HPDE6-E6E7 (cell line): Measurements from ENCODE around the gene MTHFD1L.
A peak's percentile ranks its signal among the peaks of the same experiment; 100 is the strongest.
"Not testable (repeated sequence)": the region's sequence is repeated elsewhere in the genome, so short reads cannot be mapped to it uniquely, and the experiment has no call there.

Source experiments
- DNase-seq: peaks from one replicate; pipeline ENCODE4 v3.0.0; 2011; ENCODE audit warnings: missing footprints; ENCODE audit errors: extremely low spot score

MTHFD1L gene

DNA sequence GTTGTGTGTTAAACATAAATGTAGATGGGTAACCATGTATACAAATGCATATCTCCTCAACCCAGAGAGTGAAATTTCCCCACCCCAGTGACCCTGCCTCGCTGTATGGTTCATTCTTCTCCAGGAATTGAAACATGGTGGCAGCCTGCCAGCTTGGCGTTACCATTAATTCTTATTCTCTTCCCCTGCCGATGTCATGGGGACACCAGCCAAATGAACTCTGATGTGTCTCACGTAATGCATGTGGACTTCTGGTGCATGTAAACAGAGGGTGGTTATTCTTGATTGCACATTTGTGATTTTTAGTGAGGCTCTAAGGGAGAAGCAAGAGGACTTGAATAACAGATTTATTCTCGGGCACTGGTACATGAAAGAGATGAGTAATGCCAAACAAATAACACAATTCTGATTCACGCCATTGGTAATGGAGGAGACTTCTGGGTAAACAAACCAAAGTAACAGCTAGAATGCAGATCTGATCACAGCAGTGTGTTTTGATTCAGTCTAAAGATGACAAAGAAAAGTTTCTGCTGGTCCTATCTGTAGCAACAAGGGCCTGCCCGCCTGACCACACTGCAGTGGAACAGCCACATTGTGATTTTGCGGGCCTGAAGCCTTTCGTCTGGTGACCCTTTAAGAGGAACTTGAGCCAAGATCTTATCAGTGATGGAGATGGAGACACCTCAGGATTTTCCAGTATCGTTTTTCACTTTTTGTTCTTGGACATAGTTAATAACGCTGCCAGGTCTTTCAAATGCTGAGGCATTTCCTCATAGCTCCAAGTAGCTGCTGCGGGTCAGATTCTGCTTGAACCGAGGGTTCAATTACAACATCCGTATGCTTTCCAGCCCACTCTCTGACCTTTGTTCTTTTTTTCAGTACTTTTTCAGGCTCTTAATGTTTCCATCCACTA, 202.4 kb downstream of the MTHFD1L start:
- peak; percentile 60 for DNase-seq

DNA sequence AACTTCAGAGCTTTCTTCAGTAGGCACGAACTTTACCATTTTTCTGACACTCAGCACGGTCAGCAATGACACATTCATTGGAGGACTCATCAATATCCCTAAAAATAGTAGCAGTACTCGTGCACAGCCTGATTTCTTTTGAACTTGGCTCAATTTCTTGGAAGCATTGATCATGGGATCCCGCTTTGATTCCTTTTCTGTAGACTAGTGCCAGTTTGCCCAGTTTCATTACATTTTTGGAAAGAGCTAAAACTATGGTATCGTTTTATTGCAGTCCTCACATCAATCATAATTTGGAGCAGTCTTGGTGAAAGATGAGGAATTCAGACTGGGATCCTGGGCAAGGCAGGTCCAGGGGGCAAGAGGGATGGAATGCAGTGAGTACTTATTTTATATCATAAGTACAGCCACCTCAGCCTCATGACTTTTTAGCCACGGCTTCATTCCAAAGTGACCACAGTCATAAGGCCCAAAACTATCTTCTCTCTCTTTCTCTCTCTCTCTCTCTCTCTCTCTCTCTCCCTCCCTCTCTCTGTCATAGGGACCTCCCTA, 203.3 kb downstream of the MTHFD1L start:
- DNase-seq = no peak

DNA sequence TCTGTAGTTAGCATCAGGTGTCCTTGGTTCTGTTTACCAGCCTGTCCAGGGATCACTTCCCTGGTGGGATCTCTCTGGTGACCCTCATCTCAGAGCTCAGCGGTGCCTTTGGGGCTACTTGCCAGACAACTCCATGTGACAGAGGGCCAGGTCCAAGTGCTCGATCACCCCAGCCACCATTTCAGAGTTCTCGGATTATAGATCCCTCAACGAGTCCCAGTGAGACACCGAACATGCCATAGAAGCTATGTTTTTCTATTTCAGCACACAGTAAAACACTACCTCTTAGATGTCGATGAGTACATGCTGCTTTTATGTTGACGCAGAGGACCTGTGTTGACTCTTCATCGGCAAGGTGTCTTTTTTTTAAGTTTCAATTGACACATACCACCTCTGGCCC, 204.1 kb downstream of the MTHFD1L start:
- DNase-seq = no peak

DNA sequence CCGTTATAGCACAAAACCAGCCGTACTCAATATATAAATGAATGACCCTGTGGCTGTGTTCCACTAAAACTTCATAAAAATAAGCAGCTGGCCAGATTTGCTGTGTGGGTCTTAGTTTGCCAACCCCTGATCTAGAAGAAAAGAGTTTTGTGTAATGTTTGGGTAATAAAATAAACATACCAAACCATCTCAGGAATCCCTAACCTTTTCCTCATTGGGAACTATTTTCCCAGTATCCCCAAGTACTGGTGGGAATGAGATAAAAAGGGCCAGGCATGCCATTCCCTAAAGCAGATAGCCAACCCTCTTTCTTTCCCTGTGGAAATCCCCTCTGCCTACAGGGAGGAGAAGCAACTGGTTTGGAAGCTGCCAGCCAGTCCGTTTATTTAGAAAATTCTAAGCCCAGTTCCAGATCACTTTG, 205.1 kb downstream of the MTHFD1L start:
- DNase-seq = no peak

GRCh38 chr6:151071295-151071694, 205.8 kb downstream of the MTHFD1L start:
- no peak for DNase-seq

GRCh38 chr6:151073146-151073545, 207.6 kb downstream of the MTHFD1L start:
- DNase-seq = no peak

GRCh38 chr6:151073701-151074100, 208.2 kb downstream of the MTHFD1L start:
- no peak for DNase-seq

DNA sequence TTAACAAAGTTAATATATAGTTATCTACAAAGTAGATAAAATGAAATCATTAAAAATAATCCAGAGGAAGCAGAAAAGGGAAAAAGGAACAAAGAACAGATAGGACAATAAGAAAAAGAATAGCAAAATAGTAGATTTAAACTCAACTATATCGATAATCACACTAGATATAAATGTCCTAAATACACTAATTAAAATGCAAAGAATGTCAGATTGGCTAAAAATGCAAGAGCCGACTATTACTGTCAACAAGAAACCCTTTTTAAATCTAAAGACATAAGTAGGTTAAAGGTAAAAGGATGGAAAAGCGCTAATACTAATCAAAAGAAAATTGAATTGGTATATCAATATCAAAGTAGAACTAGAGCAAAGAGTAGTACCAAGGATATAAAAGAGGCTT, 209.5 kb downstream of the MTHFD1L start:
- no peak for DNase-seq

DNA sequence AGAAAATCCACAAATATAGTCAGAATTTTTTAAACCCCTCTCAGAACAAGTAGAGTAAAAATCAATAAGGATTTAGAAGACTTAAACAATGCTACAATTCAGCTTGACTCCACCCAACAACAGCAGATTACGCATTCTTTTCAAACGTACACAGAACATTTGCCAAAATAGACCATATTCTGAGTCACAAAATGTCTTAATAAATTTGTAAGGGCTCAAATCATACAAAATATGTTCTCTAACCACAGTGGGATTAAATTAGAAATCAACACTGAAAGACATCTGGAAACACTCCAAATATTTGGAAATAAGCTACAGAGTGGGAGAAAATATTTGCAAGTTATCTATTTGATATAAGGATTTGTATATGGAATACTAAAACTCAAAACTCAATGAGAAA, 210.0 kb downstream of the MTHFD1L start:
- no peak for DNase-seq

GRCh38 chr6:151075930-151076555, 210.5 kb downstream of the MTHFD1L start:
- no peak for DNase-seq

DNA sequence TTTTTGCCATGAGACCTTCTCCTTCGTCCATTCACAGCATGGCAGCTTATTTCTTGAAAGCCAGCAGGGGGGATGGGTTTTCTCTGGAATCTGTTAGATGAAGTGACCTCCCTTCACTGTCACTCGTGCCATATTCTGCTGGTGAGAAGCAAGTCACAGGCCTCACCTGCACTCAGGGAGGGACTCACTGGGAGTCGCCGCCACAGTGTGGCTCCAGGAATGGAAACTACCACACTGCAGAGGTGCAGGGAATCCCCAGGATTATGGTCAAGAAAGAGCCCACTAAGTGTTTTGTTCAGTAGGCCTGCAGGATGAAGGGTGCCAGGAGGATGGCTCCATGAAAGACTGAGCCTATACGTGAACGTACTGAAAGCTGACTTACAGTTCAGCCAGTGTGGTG, 213.2 kb downstream of the MTHFD1L start:
- no peak for DNase-seq

- DNase-seq = no peak
Measured at GRCh38 chr6:151081656-151082055, 216.2 kb downstream of the MTHFD1L start.

DNA sequence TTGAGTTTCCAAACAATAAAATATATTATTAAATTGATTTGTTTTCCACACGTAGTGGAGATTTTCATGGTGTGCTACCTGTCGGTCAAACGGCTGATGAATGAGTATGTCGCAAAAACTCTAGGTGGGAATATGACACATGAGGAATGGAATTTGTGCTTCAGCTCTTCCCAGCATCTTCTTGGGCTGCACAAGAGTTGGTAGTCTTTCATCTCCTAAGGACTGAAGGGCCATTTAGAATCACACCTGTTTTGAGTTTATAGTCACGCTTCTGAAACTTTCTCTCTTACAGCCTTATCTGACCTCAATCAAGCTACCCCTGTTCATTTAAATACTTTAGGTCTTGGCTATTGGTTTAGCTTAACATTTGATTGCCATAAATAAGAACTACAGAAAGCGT, 216.6 kb downstream of the MTHFD1L start:
- peak; percentile 38 for DNase-seq

- no peak for DNase-seq
Measured at GRCh38 chr6:151084275-151084674, 218.8 kb downstream of the MTHFD1L start.

- not testable (repeated sequence) for DNase-seq
Measured at GRCh38 chr6:151087055-151087454, 221.6 kb downstream of the MTHFD1L start.

DNA sequence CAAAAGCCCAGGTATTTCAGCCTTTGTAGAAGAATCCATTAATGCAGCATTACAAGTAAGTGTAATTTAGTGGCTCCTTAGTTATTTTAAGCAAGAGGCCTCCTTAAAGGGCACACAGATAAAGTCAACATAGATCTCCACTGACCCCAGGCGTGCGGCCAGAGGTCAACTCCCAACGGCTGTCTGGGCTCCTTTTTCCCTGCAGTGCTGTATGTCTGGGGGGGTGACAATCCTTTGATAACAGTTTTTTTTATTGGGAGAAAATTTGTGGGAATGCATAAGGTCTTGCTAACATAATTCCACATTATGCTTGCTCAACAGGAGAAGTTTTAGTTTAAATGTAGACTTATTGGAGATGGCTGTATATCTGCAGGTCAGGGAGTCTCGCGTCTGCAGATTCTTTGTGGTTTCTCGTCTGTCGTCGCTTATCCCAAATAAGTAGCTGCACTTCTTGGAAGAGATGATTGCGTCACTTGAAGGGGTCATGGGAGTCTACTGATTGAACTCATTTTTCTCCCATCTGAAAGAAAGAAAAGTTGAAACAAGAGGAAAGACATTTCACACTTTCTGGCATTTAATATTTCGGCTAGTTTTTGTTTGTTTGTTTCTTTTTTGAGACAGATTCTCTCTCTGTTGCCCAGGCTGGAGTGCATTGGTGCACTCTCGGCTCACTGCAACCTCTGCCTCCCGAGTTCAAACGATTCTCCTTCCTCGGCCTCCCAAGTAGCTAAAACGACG, 222.5 kb downstream of the MTHFD1L start:
- no peak for DNase-seq

DNA sequence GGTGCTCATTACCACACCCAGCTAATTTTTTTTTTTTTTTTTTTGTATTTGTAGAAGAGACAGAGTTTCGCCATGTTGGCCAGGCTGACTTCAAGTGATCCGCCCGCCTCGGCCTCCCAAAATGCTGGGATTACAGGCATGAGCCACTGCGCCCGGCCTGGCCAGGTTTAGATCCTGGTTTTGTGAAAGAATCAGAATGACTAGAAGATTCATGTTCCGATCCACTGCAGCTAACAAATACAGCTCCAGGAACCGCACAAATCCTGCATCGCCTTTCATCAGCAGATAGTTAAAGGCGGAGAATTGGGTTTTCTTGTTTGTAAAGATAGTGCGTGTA, 223.1 kb downstream of the MTHFD1L start:
- DNase-seq = no peak

DNA sequence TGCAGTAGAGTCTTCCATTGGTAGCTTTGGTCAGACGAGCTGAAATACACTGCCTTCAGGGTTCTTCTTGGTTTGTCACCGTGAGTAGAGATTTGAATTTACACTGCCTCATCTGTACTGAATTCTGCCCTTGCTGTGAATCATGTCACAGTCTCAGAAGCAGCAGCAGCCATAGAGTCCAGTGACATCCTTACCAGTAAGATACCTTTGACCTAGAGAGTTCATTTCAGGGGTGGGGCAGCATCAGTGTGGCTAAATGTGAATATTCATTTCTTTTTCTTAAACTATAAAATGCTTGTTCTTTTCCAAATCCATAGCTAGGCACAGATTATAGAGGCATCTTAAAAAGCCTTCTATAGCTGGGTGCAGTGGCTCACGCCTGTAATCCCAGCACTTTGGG, 223.5 kb downstream of the MTHFD1L start:
- DNase-seq = no peak

DNA sequence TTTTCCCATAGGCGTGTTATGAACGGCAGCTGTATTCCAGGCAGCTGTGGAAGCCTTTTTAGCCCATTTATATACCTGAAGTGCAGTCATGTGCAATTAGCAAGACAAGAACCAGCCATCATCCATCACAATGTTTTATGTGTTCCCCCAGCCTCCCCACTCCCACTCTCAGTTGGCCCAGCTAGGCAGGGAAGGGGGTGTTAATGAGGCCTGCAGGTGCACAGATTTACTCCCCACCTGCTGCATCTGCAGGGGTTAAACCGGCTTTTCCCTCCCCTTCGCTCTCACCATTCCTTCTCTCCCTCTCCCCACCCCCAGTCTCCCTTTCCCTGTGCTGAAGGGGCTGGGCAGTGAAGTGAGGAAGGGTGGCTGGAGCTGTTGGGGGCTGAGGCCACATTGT, 224.5 kb downstream of the MTHFD1L start:
- DNase-seq = no peak

DNA sequence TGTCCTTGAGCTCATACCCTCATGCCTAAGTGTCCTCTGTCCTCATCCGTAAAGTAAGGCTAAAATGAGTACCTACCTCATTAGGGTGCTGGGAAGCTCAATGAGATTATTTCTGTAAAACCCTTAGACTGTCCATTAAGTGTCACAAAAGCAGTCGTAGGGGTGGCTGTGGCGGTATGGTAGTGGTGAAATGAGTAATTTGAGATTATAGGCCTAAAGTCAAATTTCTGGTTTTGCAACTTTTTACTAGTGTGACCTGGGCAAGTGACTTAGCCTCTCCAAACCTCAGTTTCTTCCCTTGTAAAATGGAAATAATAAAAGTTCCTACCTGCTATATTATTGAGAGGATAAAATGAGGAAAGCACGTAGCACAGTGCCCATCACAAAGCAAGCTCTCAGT, 226.1 kb downstream of the MTHFD1L start:
- no peak for DNase-seq

- no peak for DNase-seq
Measured at GRCh38 chr6:151092591-151092990, 227.1 kb downstream of the MTHFD1L start.

GRCh38 chr6:151093706-151094105, 228.2 kb downstream of the MTHFD1L start:
- DNase-seq = no peak
